Hepatic stellate cell (primary cell): ENCODE measurements around the gene CES2.
A peak's percentile ranks its signal among the peaks of the same experiment; 100 is the strongest.

Experiments
- DNase-seq: peaks from one replicate; pipeline ENCODE4 v3.0.0; 2011; ENCODE audit warnings: low spot score

Gene CES2

DNA sequence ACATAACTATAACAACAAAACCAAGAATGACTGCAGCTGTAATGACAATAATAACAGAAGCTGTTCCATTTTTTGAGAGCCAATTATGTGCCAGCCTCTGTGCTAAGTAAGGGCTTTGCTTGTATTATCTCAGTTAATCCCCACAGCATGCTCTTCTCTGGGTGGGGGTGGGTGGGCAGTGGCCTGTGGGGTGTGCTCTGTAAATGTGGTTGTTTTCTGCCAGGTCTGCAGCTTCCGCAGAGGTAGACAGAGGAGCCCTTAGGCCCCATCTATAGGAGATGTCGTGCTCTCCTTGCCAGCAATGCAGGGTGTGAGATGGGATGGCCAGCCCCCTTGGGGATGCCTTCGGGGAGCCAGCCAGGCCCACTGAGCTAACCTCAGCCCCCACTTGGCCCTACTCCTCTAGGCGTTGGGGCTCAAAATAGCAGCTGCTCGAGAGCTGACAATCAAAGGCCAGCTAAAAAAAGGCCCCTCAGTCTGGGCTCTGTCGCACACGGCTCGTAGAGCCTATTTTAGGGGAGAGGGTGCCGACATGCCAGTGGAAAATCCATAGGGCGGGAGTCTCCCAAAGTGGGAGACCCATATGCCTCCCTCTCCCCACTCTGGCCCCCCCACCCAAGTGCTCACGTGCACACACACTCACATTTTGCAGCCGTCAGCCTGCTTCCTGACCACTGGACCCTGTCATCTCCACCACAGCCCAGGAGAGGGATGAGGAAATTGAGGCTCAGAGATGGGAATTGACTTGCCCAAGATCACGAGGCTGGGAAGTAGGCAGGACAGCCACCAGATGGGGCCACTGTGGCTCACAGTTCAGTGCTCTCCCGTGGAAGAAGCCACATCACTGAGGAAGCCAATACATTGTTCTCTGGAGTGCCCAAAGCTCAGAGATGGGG is 32.4 kb upstream of the CES2 start:
- no peak for DNase-seq

DNA sequence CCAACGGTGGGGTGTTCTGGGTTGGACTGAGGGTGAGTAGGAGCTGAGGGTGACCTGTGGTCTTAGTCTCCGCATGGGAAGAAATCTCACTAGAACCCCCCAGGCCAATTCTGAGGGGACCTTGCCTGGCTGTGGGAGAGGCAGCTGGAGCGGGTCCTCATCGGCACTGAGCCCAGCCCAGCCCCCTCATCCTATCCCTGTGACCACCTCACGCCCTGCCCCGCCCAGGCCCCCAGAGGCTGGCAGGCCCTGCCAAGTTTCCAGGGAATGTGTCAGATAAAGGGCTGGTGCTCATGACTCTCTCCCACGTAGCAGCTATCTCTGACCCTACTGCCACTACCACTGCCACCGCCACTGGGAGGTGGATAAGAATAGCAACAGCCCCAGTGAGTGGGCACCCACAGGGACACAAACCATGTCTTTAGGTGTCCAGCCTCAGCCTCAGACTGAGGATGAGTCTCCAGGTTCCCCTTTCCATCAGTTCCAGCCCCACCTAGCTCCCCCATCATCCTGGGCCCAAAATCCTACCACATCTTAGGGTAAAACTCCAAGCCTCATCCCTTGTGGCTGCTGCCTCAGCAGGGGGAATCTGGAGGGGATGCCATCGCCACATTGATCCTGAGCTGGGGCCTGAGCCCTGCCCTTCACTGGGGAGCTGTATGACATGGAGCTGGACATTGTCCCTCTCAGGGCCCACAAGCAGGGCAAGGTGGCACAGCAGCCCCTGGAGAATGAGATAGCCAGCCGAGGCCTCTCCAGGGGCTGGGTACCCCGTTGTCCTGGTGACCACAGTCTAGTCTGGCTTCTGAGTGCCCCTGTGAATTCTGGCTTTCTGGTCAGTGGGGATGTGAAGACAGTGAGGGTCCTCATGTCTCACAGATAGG is 31.5 kb upstream of the CES2 start:
- DNase-seq, result no peak

DNA sequence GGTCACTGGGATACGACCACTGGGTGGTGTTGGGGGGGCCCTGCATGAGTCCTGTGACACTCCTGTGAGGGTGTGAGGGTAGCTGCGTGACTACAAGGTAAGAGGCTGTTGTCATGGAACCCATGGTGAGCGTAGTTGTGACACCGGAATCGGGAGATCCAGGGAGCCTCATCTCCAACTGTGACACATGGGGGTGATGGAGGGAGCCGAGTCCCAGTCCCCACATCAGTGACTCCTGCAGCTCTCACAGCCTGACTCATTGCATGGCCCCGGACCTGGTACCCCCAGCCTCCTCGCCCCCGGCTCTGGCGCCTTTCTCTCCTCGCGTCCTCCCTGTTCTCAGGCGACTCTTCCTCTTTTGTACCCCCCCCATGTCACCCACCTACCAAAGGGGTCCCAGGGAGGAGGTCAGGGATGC is 30.9 kb upstream of the CES2 start:
- DNase-seq, result no peak

DNA sequence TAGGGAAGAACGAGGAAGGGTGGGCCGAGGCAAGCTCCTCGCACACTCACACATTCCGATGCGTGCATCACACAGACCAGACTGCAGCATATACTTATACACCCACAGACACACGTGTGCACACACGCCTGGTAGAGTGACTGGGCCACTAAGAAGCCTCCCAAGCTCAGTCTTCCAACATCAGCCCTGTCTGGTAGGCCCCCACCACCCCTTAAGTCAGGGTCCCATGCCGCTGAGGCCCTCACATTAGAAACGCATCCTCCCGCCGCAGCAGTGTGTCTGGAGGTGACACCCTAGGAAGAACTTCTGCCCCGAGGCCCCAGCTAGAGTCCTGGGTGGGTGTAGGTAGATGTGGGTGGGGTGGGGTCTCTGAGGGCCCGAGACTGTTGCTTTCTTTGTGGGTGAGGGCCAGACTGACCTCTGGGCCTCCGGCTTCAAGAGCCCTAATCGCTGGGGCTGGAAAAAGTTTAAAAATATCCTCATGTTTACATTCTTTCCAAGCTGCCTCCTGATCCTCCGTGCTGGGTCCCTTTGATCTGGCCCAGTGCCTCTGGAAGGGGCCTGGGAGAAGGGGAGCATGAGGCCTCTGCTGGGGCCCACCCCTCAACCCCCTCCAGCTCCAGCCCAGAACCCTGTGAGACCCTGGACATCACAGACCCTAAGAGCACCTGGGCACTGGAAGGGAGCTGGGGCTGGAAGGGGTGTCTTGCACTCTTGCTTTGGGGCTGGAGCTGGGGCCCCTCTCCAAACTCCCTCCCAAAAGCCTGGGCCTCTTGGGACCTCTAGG is 30.3 kb upstream of the CES2 start:
- peak; percentile 86 for DNase-seq

DNA sequence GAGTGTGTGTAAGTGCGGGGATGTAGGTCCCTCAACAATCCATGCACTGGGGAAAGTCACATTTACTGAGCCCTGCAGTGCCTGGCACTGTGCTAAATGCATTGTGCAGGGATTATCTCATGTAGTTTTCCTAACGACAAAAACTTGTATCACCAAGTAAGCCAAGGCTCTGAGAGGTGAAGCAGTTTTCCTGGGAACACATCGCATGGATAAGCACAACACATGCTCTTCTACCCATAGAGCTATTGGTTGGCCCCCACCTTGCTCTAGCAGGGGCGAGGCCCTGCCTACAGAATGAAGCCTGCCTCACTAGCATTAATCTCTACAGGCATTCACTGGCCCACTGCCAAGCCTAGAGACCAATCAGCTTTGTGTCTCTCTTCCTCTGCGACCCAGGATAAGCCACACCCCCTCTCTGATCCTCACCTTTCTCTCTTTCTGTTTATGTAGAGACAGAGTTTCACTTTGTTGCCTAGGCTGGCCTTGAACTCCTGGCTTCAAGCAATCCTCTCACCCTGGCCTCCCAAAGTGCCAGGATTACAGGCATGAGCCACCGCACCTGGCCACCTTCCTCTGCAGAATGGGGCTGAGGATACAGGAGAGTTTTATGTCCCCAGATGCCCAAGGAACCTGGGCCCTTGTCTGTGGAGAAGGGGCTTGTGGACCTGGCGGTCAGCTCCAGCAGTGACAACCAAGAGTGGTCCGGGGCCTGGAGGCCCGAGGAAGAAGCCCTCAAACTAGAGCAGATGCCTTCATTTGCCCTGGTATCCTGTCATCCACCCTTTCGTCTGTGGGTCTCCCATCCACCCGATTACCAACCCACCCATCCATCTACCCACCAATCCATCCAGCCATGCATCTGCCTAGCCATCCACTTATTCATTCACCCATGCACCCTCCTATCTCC is 29.4 kb upstream of the CES2 start:
- peak; percentile 11 for DNase-seq

DNA sequence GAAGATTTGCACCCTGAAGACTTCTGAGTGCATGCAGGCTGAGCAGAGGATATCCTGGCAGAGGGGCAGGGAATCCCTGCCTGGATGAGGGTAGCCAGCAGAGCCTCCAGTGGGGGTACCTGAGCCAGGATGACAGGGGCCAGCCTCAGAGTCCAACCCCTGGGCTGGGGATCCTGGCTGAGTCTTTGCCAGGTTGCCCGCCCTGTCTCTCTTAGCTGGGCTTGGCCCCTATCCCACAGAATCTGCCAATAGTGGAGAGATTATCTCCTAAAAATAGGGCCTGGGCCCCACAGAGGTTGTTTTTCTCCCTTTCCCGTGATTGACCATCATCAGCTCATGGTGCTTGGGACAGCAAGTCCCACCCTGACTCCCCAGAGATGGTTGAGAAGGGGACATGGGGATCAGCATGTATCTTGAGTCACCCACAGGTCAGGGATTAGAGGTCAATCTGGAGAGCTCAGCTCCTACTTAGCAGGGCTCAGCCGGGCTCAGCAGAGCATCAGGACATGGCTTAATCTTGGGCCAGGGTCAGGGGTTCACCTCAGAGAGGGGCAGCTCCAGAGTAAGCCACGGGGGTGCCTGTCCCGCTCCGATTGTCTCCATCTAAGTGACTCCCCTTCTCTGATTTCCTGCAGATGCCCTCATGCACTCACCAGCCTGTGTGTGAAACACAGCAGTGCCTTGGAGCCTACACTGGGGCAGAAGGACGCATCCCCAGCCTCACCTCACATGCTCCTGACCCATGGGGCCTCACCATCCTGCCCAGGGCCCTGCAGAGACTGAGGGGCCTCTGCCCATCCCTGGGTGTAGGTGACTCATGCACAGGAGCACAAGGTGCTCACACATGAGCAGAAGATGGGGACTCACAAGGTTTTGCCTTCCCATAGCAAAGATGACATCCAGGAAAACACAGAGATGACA is 28.1 kb upstream of the CES2 start:
- DNase-seq, result peak; percentile 1

DNA sequence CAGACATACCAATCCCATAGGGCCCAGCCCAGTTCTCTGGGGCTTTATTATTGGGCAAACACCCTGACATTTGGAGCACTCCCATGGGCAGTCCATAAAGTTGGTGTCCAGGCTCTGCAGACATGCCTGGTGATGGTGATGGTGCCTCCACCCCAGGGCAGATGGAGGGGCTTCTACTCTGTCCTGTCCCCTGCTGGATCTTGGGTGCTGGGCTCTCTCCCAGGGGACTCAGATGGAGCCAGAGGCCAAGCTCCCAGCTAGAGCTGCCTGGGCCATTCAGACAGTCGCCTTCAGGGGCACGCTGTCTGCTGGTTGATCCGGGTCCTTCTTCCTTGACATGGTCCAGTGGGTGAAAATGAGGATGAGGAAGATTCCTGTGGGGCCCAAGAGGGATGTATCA is 27.2 kb upstream of the CES2 start:
- DNase-seq, result no peak

DNA sequence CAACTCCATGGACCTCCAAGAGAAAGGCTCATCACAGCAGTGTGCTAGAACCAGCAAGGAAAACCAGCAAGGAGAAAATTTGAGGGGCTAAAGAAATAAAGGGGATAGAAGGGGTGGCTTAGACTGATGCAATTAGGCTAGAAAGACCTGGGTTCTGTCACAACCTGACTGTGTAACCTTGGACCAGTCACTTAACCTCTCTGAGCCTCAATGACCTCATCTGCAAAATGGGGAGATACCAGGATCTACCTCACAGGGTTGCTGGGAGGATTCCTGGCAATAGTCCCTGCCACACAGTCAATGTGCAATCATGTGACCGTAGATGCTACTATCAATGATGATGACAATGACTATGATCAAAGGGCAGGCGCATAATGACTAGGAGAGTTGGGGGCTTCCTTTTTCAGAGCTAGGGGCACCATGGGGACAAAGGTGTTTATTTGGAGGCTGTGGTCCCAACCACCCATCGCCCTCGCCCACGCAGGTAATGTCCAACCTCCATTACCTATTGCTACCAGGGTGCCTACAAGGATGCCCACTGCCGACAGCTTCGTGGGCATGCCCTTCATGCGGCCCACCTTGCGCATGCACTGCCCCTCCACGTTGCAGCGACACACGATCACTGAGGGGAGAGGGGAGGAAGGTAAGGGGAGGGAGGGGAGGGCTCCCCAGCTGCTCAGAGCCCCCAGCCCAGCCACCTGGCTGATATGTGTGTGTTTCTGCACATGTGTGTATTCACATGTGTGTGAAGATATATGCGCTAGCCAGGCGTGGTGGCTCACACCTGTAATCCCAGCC is 26.4 kb upstream of the CES2 start:
- DNase-seq, result no peak

DNA sequence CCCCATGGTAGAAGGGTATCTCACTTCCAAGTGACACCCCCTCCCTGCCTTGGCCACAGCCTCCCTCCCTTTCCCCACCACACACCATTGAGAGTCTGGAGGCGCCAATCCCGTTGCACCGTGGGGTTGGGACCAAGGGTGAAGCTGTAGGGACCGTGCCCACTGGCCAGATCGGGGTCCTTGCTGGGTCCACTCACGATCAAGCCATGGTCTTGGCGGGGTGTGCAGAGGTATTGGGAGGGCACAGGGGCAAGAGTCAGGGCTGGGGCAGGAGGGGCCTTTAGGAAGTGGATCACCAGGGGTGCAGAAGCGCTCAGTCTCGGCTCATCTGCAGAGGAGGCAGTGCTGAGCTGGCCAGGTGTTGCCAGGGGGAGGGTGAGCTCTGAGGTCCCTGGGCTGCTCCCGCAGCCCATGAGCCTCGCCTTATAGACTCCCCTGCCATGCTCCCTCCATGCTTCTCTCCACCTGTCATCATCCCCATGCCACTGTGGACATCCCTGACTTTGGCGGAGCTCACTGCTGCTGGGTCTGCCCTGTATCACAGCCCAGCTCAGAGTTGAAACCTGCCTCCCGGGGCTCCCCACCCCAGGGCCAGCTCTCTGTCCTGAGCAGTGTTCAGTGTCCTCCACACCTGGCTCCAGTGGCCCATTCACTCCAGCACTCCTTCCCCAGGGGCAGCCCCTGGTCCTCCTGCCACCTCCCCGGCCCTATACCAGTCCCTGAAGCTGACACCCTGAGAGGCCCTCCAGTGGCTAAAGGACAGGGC is 25.0 kb upstream of the CES2 start:
- no peak for DNase-seq

DNA sequence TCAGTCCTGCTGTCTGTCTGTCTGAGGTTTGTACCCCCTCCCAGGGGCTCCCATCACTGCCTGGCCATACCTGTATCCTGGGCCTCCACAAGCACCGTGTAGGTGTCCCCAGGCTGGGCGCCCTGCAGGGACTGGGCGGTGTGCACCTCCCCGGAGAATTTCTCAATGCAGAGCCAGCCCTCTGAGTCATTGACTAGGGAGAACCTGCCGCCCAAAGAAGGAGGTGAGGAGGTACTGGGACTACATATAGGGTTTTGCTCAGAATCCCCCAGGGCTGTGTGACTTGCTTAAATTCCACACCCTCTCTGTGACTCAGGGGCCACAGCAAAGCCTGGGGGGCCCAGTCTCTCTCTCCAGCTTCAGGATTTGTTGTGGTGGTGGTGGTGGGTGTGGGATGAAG is 24.2 kb upstream of the CES2 start:
- no peak for DNase-seq

DNA sequence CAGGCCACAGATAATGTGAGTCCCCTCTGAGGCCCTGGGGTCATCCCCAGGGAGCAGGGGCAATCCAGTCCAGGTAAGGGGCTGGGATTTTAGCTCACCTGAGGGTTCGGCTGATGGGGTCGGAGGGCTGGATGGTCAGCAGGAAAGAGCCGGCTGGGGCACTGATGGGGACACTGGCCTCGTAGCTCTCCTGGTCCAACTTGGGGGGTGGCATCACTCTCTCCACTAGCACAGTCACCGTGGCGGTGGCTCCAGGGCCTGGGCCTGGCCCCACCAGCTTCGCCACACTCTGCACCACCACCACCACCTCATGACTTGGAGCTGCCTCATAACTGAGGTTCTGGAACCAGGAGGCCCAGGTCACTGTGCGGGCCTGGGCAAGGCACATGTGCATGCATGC is 23.5 kb upstream of the CES2 start:
- no peak for DNase-seq

DNA sequence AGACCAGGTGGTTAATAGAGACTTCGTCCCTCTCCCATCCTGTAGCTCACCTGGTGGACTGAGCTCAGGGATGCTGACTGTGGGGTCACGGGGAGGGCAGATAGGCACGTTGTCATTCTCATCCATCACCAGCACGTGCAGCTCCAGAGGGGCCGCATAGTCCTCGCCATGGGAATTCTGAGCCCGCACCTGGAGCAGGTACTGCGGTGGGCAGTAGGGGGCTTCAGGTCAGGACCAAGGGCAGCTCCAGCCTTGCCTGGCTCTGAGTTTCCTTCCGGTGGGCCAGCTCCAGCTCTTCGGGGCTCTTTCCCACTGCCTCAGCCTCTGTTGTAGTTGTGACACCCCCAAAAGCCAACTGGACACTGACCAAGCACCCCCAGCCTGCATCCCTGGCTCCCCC is 22.2 kb upstream of the CES2 start:
- DNase-seq, result no peak

DNA sequence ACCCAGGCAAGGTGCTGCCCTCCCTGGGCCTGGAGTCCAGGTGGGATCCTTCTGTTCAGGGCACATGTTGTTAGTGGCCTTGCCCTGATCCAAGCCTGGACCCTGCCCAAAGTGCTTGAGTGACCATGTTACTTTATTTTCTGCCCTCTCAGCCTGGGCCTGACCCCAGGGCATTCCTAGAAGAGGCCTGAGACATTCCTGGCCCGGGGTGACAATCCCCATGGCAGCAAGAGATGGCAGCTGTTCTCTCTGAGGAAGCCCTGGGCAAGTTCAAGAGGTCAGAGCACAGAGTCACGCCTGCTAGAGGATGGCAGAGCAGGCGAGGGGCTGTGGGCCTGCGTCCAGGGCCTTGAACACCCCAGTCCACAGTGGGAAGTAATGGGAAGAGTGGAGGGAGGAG is 21.6 kb upstream of the CES2 start:
- DNase-seq, result no peak

DNA sequence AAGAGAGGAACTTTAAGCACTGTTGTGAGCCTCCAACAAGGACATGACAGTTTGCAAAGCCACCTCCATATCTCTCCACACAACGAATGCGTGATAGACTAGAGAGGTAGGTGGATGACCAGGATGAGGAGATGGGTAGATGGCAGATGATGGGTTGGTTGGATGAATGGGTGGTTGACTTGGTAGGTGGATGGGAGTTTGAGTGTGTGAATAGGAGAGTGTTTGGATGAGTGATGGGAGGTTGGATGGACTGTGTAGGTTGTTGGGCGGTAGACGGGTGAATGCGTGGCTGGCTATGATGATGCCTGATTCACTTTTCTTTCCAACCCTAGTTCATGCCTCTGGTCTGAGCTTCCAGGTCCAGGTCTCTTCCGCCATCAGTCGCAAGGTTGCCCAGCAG is 20.8 kb upstream of the CES2 start:
- DNase-seq, result no peak

DNA sequence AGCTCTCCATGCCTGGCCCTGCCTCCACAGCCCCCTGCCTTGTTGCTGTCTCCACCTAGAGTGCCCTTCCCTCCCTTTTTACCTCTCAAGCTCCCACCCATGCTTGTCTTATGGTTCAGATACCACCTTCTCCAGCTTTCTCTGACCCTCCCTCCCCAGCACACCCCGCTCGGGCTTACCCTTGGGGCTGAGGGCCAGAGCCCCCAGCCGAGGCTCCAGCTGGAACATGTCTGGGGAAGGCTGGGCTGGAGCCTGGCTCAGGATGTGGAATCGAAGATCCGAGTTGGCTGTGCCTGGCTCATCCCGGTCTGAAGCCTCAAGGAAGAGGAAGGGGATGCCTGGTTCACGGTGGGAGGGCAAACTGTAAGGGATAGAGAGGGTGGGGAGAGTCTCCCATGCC is 20.3 kb upstream of the CES2 start:
- DNase-seq, result no peak

DNA sequence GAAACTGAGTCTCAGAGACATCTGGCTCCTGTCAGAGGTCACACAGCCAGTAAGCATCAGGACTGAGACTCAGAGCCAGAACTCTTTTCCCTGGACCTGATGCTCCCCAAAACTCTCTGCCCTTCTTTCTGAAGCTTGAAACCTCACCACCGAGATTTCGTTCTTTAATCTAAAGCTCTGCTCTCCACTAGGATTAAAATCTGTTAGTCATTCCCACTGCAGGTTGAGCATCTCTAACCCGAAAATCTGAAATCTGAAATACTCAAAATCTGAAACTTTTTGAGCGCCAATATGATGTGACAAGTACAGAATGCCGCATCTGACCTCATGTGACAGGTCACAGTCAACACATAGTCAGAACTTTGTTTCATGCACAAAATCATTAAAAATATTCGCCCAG is 18.8 kb upstream of the CES2 start:
- no peak for DNase-seq

DNA sequence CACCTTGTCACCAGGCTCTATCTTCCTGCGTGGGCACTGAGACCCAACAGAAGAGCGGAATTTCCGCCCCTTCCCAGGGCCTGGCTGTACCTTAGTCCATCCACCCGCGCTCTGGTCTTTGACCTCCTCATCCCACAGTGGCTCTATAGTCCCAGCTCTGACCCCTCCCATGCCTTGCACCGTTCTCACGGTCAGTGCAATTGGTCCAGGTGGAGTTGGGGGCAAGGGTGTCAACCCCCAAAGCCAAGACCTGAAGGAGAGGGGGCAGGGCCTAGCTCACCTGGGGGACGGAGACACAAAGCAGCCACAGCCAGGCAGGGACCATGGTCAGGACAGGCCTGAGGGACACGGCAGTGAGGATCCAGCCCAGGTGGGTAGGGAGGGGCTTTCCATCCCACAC is 17.6 kb upstream of the CES2 start:
- DNase-seq, result no peak

DNA sequence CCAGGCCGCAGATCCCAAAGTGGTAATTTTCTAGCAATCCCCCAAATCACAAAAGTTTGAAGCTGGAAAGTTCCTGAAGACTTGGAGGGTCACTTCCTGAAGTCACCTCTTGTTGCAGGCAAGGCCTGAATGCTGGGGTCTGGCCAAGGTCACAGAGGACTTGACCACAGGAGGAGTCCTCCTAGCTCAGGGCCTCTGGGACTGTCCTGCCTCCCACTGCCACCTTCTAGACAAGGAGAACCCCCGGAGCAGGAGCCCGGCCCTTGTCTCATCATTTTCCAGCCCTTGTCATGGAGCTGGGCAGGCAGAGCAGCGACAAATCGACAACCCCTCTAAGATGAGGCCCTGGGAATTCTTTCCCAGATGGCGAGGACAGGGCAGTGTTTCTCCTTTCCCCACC is 17.0 kb upstream of the CES2 start:
- DNase-seq, result no peak
